Endothelial cell of umbilical vein (primary cell): ENCODE measurements around the gene ACOD1. TPM values are rescaled to one million over a fixed set of nuclear protein-coding genes. Genes with fewer than 3 reads are reported as not detected.
A peak's percentile ranks its signal among the peaks of the same experiment; 100 is the strongest.

ENCODE experiments used
- BruUV-seq: library from RNA; stranded (reverse); fragments of 400-500 nt; replicated peaks from 2 replicates; lab custom pipeline; 2021; lab: Mats Ljungman, UMichigan
- CTCF ChIA-PET: fragments of 300-600, 350-600 bp; sonication (Branson Sonifier 250); formaldehyde crosslinking; loops from one replicate; lab custom pipeline; 2021; ENCODE audit warnings: antibody characterized with exemption, inconsistent platforms; lab: Charles Lee
- POLR2A ChIA-PET: fragments of 300-600, 350-600 bp; sonication (Branson Sonifier 250); formaldehyde crosslinking; loops from one replicate; lab custom pipeline; 2021; ENCODE audit warnings: antibody characterized with exemption, inconsistent platforms; lab: Charles Lee
- DNase-seq: peaks from one replicate; pipeline ENCODE4 v3.0.0-alpha.2; 2011; ENCODE audit warnings: low read depth, low spot score
- FAIRE-seq: peaks from 2 replicates; lab custom pipeline; 2011; peaks lifted over from hg19 to GRCh38; lab: Jason Lieb, UNC
- H2AFZ ChIP-seq: 2 replicates; pipeline ENCODE4 v1.6.0; 2012; ENCODE audit warnings: low read depth, low read length, control low read depth, inconsistent platforms
- H3K27ac ChIP-seq: 2 replicates; pipeline ENCODE4 v1.5.1; 2011; ENCODE audit warnings: low read depth, mild to moderate bottlenecking, control low read depth, low read length, moderate library complexity; ENCODE audit not compliant: insufficient read depth
- H3K27me3 ChIP-seq, 2 experiments: 2 replicates each; pipeline versions ENCODE4 v1.6.0 to v1.6.1; 2011; ENCODE audit warnings: low read length in 2 of 2, mixed read lengths in 1 of 2; ENCODE audit not compliant: control insufficient read depth in 2 of 2, insufficient read depth in 2 of 2
- H3K36me3 ChIP-seq, 2 experiments: 2 replicates in 1 of 2; 3 replicates in 1 of 2; pipeline ENCODE4 v1.5.1; 2011; ENCODE audit warnings: low read length in 2 of 2, mild to moderate bottlenecking in 1 of 2, moderate library complexity in 1 of 2; ENCODE audit not compliant: control insufficient read depth in 2 of 2, insufficient read depth in 2 of 2; ENCODE audit errors: extremely low read depth in 1 of 2
- H3K4me1 ChIP-seq: 3 replicates; pipeline ENCODE4 v1.5.1; 2011; ENCODE audit warnings: mild to moderate bottlenecking, low read length; ENCODE audit not compliant: control insufficient read depth, insufficient read depth; ENCODE audit errors: extremely low read depth
- H3K4me2 ChIP-seq: 2 replicates; pipeline ENCODE4 v1.6.1; 2011; ENCODE audit warnings: low read length, control low read depth, mixed read lengths; ENCODE audit not compliant: insufficient read depth
- H3K4me3 ChIP-seq, 3 experiments: fragments of 200-600 bp in 1 of 3; sonication (generic), shearing (Covaris generic) in 1 of 3; replicated peaks in 1 of 3; 2 replicates each; pipeline ENCODE4 v1.5.1; 2011 to 2016; ENCODE audit warnings: control low read depth in 3 of 3, low read length in 3 of 3, mild to moderate bottlenecking in 2 of 3, inconsistent platforms in 1 of 3, low read depth in 1 of 3, moderate library complexity in 1 of 3; ENCODE audit not compliant: insufficient read depth in 1 of 3
- H3K79me2 ChIP-seq: 2 replicates; pipeline ENCODE4 v1.6.0; 2012; ENCODE audit warnings: low read length, inconsistent platforms; ENCODE audit not compliant: control insufficient read depth, insufficient read depth
- H3K9ac ChIP-seq: replicated peaks from 2 replicates; pipeline ENCODE3; 2011; ENCODE audit warnings: low read length, control low read depth; ENCODE audit not compliant: insufficient read depth; ENCODE audit errors: extremely low read depth
- H3K9me1 ChIP-seq: replicated peaks from 3 replicates; pipeline ENCODE4 v1.6.0; 2011; ENCODE audit warnings: mild to moderate bottlenecking, low read length; ENCODE audit not compliant: control insufficient read depth, insufficient read depth; ENCODE audit errors: extremely low read depth
- H3K9me3 ChIP-seq: replicated peaks from 2 replicates; pipeline ENCODE4 v1.5.1; 2012; ENCODE audit warnings: low read length, inconsistent platforms; ENCODE audit not compliant: control insufficient read depth, insufficient read depth
- H4K20me1 ChIP-seq: replicated peaks from 2 replicates; pipeline ENCODE3; 2011; ENCODE audit warnings: mild to moderate bottlenecking, low read length; ENCODE audit not compliant: control insufficient read depth, insufficient read depth; ENCODE audit errors: extremely low read depth
- CTCF ChIP-seq, 2 donors: IDR thresholded peaks; 1 replicate in 1 of 2; 2 replicates in 1 of 2; pipeline ENCODE4 v1.5.1; 2011; ENCODE audit warnings: low read length in 2 of 2, mild to moderate bottlenecking in 2 of 2, moderate library complexity in 2 of 2, control low read depth in 1 of 2, inconsistent platforms in 1 of 2, low read depth in 1 of 2; ENCODE audit not compliant: insufficient read depth in 1 of 2; ENCODE audit errors: extremely low read depth in 1 of 2
- EZH2 ChIP-seq: IDR thresholded peaks from 2 replicates; pipeline ENCODE4 v1.6.1; 2012; ENCODE audit warnings: borderline replicate concordance, low read depth, mild to moderate bottlenecking, moderate library complexity, low read length, inconsistent platforms; ENCODE audit not compliant: severe bottlenecking
- FOS ChIP-seq: IDR thresholded peaks from 2 replicates; pipeline ENCODE4 v1.6.1; 2011; ENCODE audit warnings: mild to moderate bottlenecking, low read length, moderate library complexity, borderline replicate concordance; ENCODE audit not compliant: insufficient read depth
- GATA2 ChIP-seq: IDR thresholded peaks from 2 replicates; pipeline ENCODE4 v1.7.0; 2011; ENCODE audit warnings: low read depth, mild to moderate bottlenecking, moderate library complexity, mixed read lengths, low read length; ENCODE audit not compliant: insufficient read length, insufficient read depth
- JUN ChIP-seq: IDR thresholded peaks from 2 replicates; pipeline ENCODE4 v1.6.1; 2011; ENCODE audit warnings: borderline replicate concordance, low read depth; ENCODE audit not compliant: insufficient read length, insufficient read depth
- MAX ChIP-seq: IDR thresholded peaks from 2 replicates; pipeline ENCODE4 v1.6.1; 2011; ENCODE audit not compliant: insufficient read depth, insufficient read length
- MYC ChIP-seq: IDR thresholded peaks from one replicate; pipeline ENCODE4 v1.6.1; 2011; ENCODE audit warnings: mild to moderate bottlenecking, low read depth, low read length
- POLR2A ChIP-seq: IDR thresholded peaks from 2 replicates; pipeline ENCODE4 v1.6.1; 2012; ENCODE audit warnings: low read depth, mild to moderate bottlenecking, control low read depth, low read length
- POLR2AphosphoS5 ChIP-seq: IDR thresholded peaks from 2 replicates; pipeline ENCODE4 v1.6.1; 2012; ENCODE audit warnings: low read depth, mild to moderate bottlenecking, control low read depth, low read length, moderate library complexity; ENCODE audit not compliant: insufficient read depth
- dilution Hi-C: fragments of 300-500 bp; cut with MboI; formaldehyde crosslinking; loops from one replicate; pipeline ENCODE4 v1.15.0; 2019; ENCODE audit warnings: low sequenced_read_pairs; ENCODE audit not compliant: extremely low pct_ligation_motif_present
- intact Hi-C: fragments of 100-400 bp; cut with micrococcal nuclease; formaldehyde crosslinking; loops from one replicate; pipeline ENCODE4 v1.10.0; 2022
- polyA plus RNA-seq, 4 experiments: library from polyadenylated mRNA; depleted of rRNA in 3 of 4; stranded (reverse) in 3 of 4; unstranded in 1 of 4; fragments of >200 nt; gene quantifications; 2 replicates each; pipeline versions ENCODE4 v1.2.1 to v1.2.3, GENCODE V29; 2011 to 2012; ENCODE audit warnings: missing spikeins in 1 of 4
- total RNA-seq: library from RNA; stranded (reverse); gene quantifications from 2 replicates; pipeline ENCODE4 v1.2.3, GENCODE V29; 2021

The ACOD1 gene
- total and polyA plus RNA-seq, 2 donors (not counting 3 experiments of a cell fraction or from before 2014, with no cell fraction given) = not detected

GRCh38 chr13:76937281-76937820 lies 11.0 kb upstream of the ACOD1 start:
- H3K4me3 ChIP-seq = no peak overlapping the region

GRCh38 chr13:76939215-76939614 lies 9.1 kb upstream of the ACOD1 start:
- Histone ChIP-seq H4K20me1 (no peaks in the 10 kb centered on the region), H3K9me3 (no peaks in the 10 kb centered on the region), H3K27me3 (no peaks in the 10 kb centered on the region), H3K36me3 (no peaks in the 10 kb centered on the region), H3K27ac (no peak overlapping the region), H3K9me1 (no peaks in the 10 kb centered on the region), H3K4me1 (no peaks in the 10 kb centered on the region), H3K4me2 (no peak overlapping the region), H3K9ac (no peak overlapping the region), H3K79me2 (no peaks in the 10 kb centered on the region), H2AFZ (no peak overlapping the region), H3K4me3 (no peak overlapping the region)
- POLR2A ChIA-PET = no interaction called here
- no peak for FAIRE-seq
- intact Hi-C loops = no loop called here
- dilution Hi-C loops = no loop called here
- TF ChIP-seq GATA2 (no peak), EZH2 (no peak), POLR2A (no peak), JUN (no peak), MAX (no peak), FOS (no peak), MYC (no peak), CTCF (IDR thresholded peaks at IDR 0.05; ENCODE audit: extremely low read depth in 1 of 2, insufficient read depth in 1 of 2, low read depth in 1 of 2, low read length in 2 of 2) (no peak), POLR2AphosphoS5 (no peak)
- BruUV-seq = no TSS peak
- DNase-seq = no peak
- CTCF ChIA-PET = interaction anchor here (0.7 kb wide), 1 partner anchor 24 kb away, joined by 3 read pairs; no protein-coding TSS in a partner anchor

More at GRCh38 chr13:76937281-76937820, 11.0 kb upstream of the ACOD1 start:
- Histone ChIP-seq H3K4me1 (no peaks in the 10 kb centered on the region), H2AFZ (peak overlapping the region; percentile 24), H3K27me3 (no peaks in the 10 kb centered on the region), H4K20me1 (no peaks in the 10 kb centered on the region), H3K9ac (no peak overlapping the region), H3K27ac (no peak overlapping the region), H3K4me2 (no peak overlapping the region), H3K9me3 (no peaks in the 10 kb centered on the region), H3K79me2 (no peaks in the 10 kb centered on the region), H3K36me3 (no peaks in the 10 kb centered on the region), H3K9me1 (no peaks in the 10 kb centered on the region)
- ChIA-PET POLR2A (no interaction called here), CTCF (interaction anchor here (1.6 kb wide), 1 partner anchor 34 kb away, joined by 3 read pairs; no protein-coding TSS in a partner anchor)
- intact Hi-C loops = no loop called here
- TF ChIP-seq MAX = no peak
- TF ChIP-seq FOS = peak; percentile 90
- peak; percentile 80 for TF ChIP-seq JUN
- DNase-seq (peak; percentile 86), FAIRE-seq (peak; percentile 87)
- no TSS peak for BruUV-seq
- dilution Hi-C loops = no loop called here
